SK-N-MC (cell line): Measurements from ENCODE around the gene RFLNA.

Source experiments
- EZH2 ChIP-seq: fragments of 200-600 bp; sonication (generic); IDR thresholded peaks from one replicate; pipeline ENCODE4 v1.6.1; 2017; ENCODE audit warnings: antibody characterized with exemption
- FOXP2 ChIP-seq: optimal IDR thresholded peaks from 2 replicates; pipeline ENCODE3; 2011; ENCODE audit warnings: mild to moderate bottlenecking, moderate library complexity; ENCODE audit not compliant: insufficient read depth; ENCODE audit errors: extremely low read length, control extremely low read depth
- POLR2AphosphoS5 ChIP-seq: IDR thresholded peaks from 2 replicates; pipeline ENCODE4 v1.6.1; 2012; ENCODE audit warnings: mild to moderate bottlenecking, low read depth, low read length, borderline replicate concordance

DNA sequence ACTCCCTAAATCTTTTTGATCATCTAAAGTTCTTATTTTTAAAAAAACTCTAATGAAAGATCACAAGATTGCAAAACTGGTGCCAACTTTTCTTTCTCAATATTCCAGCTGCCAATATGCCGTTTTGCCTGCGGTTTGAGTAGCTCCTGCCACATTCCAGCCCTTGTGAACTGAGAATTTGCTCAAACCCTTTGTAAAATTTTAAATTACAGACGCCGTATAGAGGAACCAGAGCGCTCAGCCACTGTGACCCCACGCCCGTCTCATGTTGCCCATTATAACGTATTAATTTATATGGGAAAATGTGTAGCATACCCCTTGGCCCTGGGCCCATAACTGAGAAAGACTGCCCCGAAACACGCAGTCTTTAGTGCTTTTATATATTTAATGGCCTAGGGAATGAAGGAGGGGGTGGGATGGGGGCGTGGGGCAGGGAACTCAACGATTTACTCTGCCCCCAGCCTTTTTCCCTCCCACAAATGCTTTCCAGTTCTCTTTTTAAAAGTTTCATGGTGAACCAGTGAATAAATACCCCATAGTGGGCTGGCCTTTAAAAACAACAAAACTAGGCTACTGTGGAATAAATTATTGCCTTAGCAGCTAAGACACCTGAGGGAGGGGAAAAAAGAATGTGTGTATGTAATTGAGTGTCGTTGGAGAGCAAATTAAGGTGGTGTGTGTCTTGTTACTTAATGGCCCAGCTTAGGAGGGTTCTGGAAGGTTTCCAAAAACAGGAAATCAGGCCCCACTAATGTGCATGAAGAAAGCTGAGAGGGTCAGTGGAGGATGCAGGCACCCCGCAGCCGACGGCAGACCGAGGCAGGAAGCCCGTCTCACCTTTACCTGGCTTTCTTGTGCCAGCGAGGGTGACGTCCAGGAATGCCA, 45.7 kb upstream of the RFLNA start:
- TF ChIP-seq EZH2: no peak
- no peak for TF ChIP-seq POLR2AphosphoS5
- TF ChIP-seq FOXP2: no peak
